Renal pelvis (tissue), 4 donors: Measurements from ENCODE around the gene PMM2. TPM values are rescaled to one million over a fixed set of nuclear protein-coding genes. Genes with fewer than 3 reads are reported as not detected.

Source experiments
- DNase-seq: peaks from one replicate; pipeline ENCODE4 v3.0.0-alpha.2; 2013
- polyA plus RNA-seq, 3 donors: library from polyadenylated mRNA; unstranded; fragments of 120-200 nt; gene quantifications; one replicate each; pipeline ENCODE4 v1.2.1, GENCODE V29; 2013; ENCODE audit not compliant: insufficient read length in 3 of 3

PMM2 gene
- polyA plus RNA-seq, 3 donors, result 18.9 to 22.6 (median 20.1) TPM

- no peak for DNase-seq
These were observed 88.3 kb downstream of the PMM2 start for GRCh38 chr16:8885674-8886592.

GRCh38 chr16:8886593-8887430 is 89.2 kb downstream of the PMM2 start:
- DNase-seq, result no peak

GRCh38 chr16:8887431-8887765 is 89.8 kb downstream of the PMM2 start:
- no peak for DNase-seq

GRCh38 chr16:8887952-8888560 is 90.4 kb downstream of the PMM2 start:
- DNase-seq, result no peak

DNA sequence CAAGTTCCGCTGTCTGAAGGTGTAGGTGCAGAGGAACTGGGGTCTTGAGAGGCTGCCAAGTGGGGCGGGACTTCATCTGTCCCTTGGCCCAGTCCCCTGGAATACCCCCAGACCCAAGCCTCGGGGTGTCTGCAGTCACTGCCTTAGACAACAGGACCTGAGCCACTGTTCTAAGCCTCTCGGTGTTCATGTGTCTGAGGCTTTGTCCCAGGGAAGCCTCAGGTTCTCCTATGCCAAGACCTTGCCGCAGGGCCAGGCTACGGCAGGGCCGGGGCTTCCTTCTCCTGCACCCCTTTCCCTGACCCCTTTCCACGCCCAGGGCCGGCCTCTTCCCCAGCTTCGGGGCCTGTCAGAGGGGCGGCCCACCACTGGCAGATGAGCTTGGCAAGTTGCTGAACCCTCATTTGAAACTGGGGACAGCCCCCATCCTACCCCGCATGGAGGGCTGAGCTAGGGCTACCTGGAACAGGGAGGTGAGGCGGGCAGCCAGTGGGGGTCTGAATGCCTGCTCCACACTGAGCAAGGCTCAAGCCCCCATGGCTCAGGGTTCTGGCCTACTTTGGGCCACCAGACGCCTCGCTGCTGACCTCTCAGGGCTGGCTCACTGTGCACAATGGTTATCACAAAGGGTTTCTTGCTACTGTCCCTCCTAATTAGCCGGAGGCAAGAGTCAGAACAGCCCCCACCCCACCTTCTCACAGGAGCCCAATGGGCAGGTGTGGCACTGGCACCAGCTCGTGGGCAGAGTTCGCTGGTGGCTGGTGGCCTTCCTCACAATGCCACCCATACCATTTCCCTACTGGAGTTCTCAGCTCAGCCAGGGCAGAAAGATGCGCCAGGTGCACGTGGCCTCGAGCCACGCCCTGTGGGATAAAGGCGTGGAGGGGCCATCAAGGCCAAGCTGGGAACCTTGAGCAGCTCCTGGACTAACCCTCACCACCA is 91.6 kb downstream of the PMM2 start:
- no peak for DNase-seq

GRCh38 chr16:8889893-8890548 is 92.4 kb downstream of the PMM2 start:
- no peak for DNase-seq

DNA sequence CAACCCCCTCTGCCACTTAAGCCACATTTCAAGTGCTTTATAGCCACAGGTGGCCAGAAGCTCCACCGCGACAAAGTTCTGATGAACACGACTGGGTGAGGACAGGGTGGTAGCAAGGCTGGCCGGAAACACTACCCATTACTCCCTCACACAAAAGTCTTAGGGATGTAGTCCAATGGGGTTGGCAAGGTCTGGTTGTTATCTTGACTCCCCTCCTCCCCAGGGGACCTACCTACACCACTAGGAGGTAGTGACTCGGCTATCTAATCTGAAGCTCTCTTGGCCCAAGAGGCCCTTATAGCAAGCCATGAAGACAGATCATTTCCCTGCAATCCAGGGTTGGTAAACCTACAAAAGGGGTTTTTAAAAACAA is 92.9 kb downstream of the PMM2 start:
- DNase-seq, result no peak

GRCh38 chr16:8892101-8892575 is 94.5 kb downstream of the PMM2 start:
- no peak for DNase-seq

DNA sequence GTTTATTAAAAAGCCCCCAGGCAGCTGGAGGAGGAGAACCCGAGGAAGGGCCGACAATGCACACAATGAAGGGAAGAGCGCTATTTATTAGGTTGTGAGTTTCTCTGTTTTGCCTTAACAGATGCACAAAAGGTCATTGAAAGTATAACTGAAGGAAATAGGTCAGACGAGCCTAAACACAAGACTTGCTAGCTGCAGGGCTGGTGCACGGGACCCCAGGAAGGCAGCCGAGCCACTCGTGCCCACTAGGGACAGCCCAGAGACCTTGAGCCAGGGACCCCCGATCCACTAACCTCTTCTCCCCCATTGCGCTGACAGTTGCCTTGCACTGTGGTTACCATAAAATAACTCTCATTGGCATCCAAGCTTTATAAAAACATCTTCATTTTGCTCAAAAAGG is 95.8 kb downstream of the PMM2 start:
- DNase-seq, result no peak

DNA sequence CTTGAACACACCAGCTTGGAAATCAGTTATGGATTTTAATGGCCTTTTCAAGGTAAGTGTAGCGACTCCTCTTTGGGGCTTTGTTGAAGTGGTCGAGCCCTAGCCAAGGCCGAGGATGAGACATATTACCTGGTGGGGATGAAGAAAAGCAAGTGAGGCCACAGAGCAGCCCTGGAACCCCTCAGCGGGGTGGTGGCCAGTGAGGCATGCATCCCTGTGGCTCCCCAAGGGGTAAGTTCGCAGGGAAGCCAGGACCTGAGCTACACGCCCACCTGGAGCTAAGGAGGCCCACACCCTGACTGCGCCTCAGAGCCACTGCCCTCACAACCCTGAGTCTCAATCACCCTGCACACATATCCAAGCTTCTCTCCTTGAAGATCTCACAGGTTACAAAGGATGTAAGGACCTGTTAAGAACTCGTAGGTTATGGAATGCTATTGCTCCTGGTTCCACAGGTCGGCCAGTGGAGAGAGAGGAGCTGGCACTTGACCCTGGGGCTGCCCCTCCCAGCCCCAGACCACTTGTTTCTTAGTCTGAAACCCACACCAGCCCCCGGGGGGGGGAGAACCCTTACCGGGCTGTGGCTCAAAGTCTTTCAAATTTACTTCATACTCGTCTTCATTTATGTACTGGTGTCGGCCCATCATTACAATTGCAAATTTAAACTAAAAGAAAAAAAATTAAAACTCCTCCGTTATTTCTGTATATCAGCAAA is 96.5 kb downstream of the PMM2 start:
- DNase-seq, result no peak

DNA sequence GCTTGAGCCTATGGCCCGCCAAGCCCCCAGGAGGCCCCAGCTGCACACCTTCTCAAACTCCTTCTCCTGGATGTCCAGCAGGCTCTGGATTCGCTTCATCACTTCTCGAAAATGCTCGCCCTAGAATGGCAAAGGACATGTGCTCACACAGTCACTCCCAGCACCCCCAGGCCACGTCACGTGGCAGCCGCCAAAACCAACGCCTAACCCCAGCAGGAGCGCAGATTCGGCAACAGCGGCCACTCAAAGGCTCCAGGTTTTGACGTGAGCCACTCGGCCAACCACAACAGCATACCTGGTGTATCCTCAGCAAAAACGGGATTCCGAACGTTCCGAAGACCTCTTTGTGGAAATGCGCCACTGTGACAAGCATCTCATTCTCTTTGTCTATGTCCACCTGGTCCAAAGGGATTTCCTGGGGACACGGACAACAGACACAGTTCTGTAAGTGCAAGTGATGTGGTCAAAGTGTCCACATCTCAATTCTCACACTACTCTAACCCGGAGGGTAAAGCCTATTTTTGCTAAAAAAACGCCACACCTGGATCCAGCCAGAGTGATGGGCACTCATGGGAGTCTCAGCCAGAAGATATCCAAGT is 97.2 kb downstream of the PMM2 start:
- DNase-seq, result no peak

DNA sequence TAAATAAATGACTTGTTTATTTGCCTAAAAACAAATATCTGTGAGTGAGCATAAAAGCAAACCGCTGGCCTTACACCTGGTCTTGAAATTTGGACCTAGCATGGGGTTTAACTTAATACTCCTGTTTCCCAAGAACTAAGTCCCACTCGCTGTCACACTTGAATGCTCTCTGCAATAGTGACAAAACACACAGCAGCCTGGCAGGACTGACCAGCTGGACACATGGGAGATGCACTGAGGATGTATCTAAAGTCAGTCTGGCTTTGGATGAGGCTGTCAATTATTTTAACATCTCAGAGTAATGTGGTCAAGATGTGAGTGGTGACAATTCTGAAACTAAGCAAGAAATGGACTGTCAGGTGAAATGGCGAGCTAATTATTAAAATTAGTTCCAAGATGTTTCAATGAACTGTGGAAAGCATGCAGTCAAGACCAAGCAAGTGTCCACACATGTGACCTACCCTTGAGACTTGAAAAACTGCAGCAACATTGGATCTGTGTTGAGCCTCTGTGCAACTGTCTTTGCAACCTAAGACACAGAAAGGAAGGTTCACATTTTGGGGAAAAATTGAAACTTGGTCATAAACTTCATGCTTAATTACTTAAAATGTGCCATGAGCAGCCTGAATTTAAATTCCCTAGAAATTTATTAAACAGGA is 101.2 kb downstream of the PMM2 start:
- no peak for DNase-seq

Other genes starting within 250 kb of the PMM2 start
- under 1 TPM in 2 of 3 donors, not detected in 1; 0.18 to 0.21 TPM for gene TMEM114, start 207.3 kb upstream of the PMM2 start, polyA plus RNA-seq
- gene METTL22, start 176.1 kb upstream of the PMM2 start, polyA plus RNA-seq, result 10 to 100 TPM; 16.2 to 31.1 (median 31.1) TPM
- 10 to 100 TPM; 61.1 to 79.8 (median 66.7) TPM for gene ABAT, start 123.2 kb upstream of the PMM2 start, polyA plus RNA-seq
- gene TMEM186, start 200 bp upstream of the PMM2 start, polyA plus RNA-seq, result 10 to 100 TPM; 16.6 to 20.2 (median 18.7) TPM
- 10 to 100 TPM; 85.0 to 89.3 (median 88.7) TPM for gene CARHSP1, start 71.2 kb downstream of the PMM2 start, polyA plus RNA-seq
- under 1 TPM in 1 of 3 donors, not detected in 2; 0.36 TPM for gene LITAFD, start 84.5 kb downstream of the PMM2 start, polyA plus RNA-seq
- 100 to 1,000 TPM; 110 to 133 (median 128) TPM for gene USP7, start 166.1 kb downstream of the PMM2 start, polyA plus RNA-seq